ENCODE results near the gene FTL. TPM values are rescaled to one million over a fixed set of nuclear protein-coding genes. Genes with fewer than 3 reads are reported as not detected.
"Not testable (repeated sequence)": the region's sequence is repeated elsewhere in the genome, so short reads cannot be mapped to it uniquely, and the experiment has no call there.

Gene FTL
- total RNA-seq, 2 experiments from 2014 or later, result 1,296 to 1,324 TPM

- Mint-ChIP-seq H3K4me1 (ENCODE audit: low read depth) (no peaks in the 10 kb centered on the region), H3K9me3 (no peaks in the 10 kb centered on the region), H3K27me3 (no peaks in the 10 kb centered on the region), H3K27ac (no peak overlapping the region), H3K36me3 (ENCODE audit: low read depth) (peaks cover 20% of the 10 kb centered on the region), H3K4me3 (no peak overlapping the region)
- no peak for TF ChIP-seq CTCF (IDR thresholded peaks at IDR 0.05)
- DNase-seq (no peak), ATAC-seq (no peak)
- CTCF ChIA-PET, result no interaction called here
- POLR2A ChIA-PET, result no interaction called here
- intact Hi-C loops (cut with micrococcal nuclease), result no loop called here
Observed at GRCh38 chr19:48920949-48921348, 44.2 kb upstream of the FTL start.

- ATAC-seq, result no peak
- TF ChIP-seq CTCF (IDR thresholded peaks at IDR 0.05), result no peak
- H3K4me1 Mint-ChIP-seq (ENCODE audit: low read depth), result peaks cover 3% of the 10 kb centered on the region
- no peaks in the 10 kb centered on the region for H3K27me3 Mint-ChIP-seq
- intact Hi-C loops (cut with micrococcal nuclease), result no loop called here
- no peaks in the 10 kb centered on the region for H3K9me3 Mint-ChIP-seq
- H3K4me3 Mint-ChIP-seq, result no peak overlapping the region
- peaks cover 17% of the 10 kb centered on the region for H3K36me3 Mint-ChIP-seq (ENCODE audit: low read depth)
- DNase-seq, result no peak
- ChIA-PET CTCF (no interaction called here), POLR2A (no interaction called here)
- H3K27ac Mint-ChIP-seq, result no peak overlapping the region
Observed at GRCh38 chr19:48921721-48922500, 43.2 kb upstream of the FTL start.

- no peak overlapping the region for H3K4me3 Mint-ChIP-seq
- H3K36me3 Mint-ChIP-seq (ENCODE audit: low read depth), result peaks cover 17% of the 10 kb centered on the region
- DNase-seq, result no peak
- H3K9me3 Mint-ChIP-seq, result no peaks in the 10 kb centered on the region
- ChIA-PET POLR2A (no interaction called here), CTCF (no interaction called here)
- no peak for ATAC-seq
- no peak overlapping the region for H3K27ac Mint-ChIP-seq
- TF ChIP-seq CTCF (IDR thresholded peaks at IDR 0.05), result no peak
- intact Hi-C loops (cut with micrococcal nuclease), result no loop called here
- peaks cover 5% of the 10 kb centered on the region for H3K4me1 Mint-ChIP-seq (ENCODE audit: low read depth)
- no peaks in the 10 kb centered on the region for H3K27me3 Mint-ChIP-seq
Observed at GRCh38 chr19:48922548-48923490, 42.3 kb upstream of the FTL start.

- intact Hi-C loops (cut with micrococcal nuclease), result no loop called here
- H3K27me3 Mint-ChIP-seq, result no peaks in the 10 kb centered on the region
- peaks cover 5% of the 10 kb centered on the region for H3K4me1 Mint-ChIP-seq (ENCODE audit: low read depth)
- ChIA-PET POLR2A (interaction anchor here (1.2 to 1.6 kb wide), 2 partner anchors 11 to 45 kb away, joined by 3 to 4 read pairs; no protein-coding TSS in a partner anchor), CTCF (interaction anchor here (1.2 to 2.4 kb wide), 2 partner anchors 49 to 83 kb away, joined by 3 to 6 read pairs; no protein-coding TSS in a partner anchor)
- peak; percentile 39 for DNase-seq
- H3K36me3 Mint-ChIP-seq (ENCODE audit: low read depth), result peaks cover 10% of the 10 kb centered on the region
- no peak for TF ChIP-seq CTCF (IDR thresholded peaks at IDR 0.05)
- H3K27ac Mint-ChIP-seq, result no peak overlapping the region
- H3K4me3 Mint-ChIP-seq, result no peak overlapping the region
- ATAC-seq, result peak; percentile 51
- H3K9me3 Mint-ChIP-seq, result no peaks in the 10 kb centered on the region
Observed at GRCh38 chr19:48925240-48925843, 39.8 kb upstream of the FTL start.

GRCh38 chr19:48925890-48926289, 39.2 kb upstream of the FTL start:
- H3K36me3 Mint-ChIP-seq (ENCODE audit: low read depth), result peaks cover 10% of the 10 kb centered on the region
- CTCF ChIA-PET, result interaction anchor here (2.4 kb wide), 1 partner anchor 84 kb away, joined by 6 read pairs; no protein-coding TSS in a partner anchor
- POLR2A ChIA-PET, result interaction anchor here (0.6 kb wide), 1 partner anchor 658 kb away, joined by 4 read pairs; no protein-coding TSS in a partner anchor
- DNase-seq; intact Hi-C loops (cut with micrococcal nuclease); H3K9me3 Mint-ChIP-seq; H3K4me3 Mint-ChIP-seq; H3K27ac Mint-ChIP-seq; ATAC-seq; H3K27me3 Mint-ChIP-seq; H3K4me1 Mint-ChIP-seq (ENCODE audit: low read depth): not testable (repeated sequence)
